IPS-NIHi7 (cell line): ENCODE data around the gene MEGF6.

Experiments
- DNase-seq: peaks from one replicate; pipeline ENCODE4 v3.0.0; 2012; ENCODE audit warnings: mixed read lengths; ENCODE audit errors: extremely low spot score

The MEGF6 gene

DNA sequence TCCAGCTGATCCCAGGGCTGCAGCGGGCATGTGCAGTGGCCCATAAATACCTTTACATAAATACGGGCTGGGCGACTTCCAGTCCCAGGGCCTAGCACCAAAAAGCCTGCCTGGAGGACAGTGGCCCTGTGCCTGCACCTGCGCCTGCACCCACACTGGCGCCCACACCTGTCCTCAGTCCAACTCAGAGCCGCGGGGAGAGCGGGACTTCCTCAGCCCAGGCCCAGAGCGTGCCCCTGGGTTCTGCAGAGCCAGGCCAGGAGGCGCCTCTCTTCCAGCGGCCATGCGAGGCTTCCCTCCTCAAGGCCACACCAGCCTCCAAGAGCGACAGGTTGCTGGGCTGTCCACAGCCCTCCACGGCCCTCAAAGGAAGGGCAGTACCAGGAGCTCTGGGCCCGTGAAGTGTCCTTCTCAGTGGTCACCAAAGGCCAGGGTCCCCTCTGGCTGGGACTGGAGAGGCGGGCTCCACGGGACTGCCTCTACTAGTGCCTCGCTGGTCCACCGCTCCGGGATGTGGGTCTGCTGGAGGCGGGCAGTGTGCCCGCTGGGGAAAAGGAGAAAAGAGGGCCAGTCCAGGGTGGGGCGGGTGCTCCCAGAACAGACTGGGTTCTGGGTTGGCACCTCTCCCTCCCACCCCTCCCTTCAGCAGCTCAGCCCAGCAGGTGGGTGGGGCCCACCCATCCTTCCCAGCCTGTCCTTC, 121.1 kb downstream of the MEGF6 start:
- DNase-seq: no peak

- no peak for DNase-seq
These were observed 122.9 kb downstream of the MEGF6 start for GRCh38 chr1:3488432-3488831.

GRCh38 chr1:3485016-3485415, 126.3 kb downstream of the MEGF6 start:
- no peak for DNase-seq

DNA sequence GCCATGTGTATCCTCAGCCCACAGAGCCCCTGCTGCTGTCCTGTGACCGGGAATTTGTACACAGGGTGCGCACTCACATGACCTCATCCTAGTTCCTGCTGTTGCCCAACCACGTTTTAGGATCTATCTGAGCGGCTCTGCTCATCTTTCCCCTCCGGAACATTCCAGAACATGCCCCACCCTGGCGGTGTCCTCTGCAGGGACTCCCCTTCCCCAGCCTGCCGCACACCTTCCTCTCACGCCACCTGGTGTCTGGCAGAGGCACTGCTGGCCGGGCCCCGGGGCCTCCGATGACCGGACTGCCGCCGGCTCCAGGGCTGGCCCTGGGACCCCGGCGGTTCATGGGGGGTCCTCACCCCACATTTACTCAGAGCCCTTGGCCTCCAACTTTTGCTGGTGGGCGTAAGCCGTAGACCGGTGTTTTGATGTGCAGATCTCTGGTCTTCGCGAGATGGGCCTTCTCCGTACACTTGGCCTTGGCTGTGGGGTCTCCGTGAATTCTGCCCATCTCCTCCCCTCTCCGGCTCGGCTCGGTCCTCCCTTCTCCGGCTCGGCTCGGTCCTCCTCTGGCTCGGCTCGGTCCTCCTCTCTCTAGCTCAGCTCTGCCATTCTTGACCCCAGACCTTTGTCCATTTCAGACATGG, 127.4 kb downstream of the MEGF6 start:
- peak; percentile 92 for DNase-seq

DNA sequence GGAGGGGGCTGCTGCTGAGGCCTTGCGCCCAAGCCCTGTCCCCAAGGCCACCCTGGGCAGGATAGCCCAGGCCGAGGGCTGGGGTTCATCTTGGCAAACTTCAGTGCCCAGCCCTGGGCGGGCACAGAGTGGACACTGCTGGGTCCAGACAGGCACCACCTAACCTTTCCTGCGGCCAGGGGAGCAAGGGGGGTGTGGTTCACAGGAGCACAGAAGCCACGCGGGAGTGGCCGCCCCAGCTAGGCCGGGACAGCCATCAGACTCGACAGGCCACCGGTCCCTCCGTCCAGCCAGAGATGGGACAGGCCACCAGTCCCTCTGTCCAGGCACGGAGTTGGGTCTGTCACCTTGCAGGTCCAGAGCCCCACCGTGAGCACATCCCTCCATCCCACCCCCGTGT, 127.9 kb downstream of the MEGF6 start:
- no peak for DNase-seq

DNA sequence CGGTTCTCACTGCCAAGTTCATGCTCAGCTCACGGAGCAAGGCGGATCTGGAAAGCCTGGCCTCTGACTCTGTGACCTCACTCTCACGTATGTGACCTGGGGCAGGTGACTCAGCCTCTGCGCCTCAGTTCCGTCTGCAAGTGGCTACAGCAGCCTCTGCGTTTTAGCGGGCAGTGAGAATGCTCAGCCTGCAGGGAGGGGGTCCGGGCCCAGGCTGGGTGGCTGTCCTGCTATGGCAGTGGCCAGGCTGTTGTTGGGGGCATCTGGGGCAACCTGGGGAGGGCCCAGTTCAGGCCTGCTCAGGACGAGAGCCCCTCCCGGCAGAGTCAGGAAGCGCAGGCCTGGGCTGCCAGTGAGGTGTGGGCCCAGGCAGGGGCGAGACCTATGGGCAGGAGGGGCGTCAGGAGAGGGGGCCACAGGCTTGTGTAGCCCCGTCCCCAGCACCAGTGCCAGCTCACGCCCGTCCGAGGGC, 128.9 kb downstream of the MEGF6 start:
- DNase-seq: peak; percentile 44

GRCh38 chr1:3481836-3482375, 129.4 kb downstream of the MEGF6 start:
- no peak for DNase-seq

DNA sequence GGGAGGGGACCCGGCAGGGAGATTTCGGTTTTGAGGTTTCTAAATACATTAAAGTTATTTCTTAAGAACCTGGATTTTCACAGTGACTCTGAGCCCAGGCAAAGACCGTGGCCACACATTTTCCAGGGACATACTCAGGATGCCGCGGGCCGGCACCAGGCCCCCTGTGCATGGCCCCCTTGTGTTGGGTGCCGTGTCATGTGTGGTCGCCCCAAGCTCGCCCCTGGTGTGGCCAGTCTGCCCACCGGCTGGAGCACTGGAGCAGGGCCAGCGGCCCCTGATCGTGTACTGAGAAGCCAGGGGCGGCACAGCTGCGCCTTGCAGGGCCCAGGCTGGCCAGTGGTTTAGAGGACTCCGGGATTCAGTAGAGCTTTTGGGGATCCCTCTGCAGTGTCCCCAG, 130.3 kb downstream of the MEGF6 start:
- DNase-seq: no peak

- DNase-seq: no peak
These were observed 131.0 kb downstream of the MEGF6 start for GRCh38 chr1:3480369-3480719.

DNA sequence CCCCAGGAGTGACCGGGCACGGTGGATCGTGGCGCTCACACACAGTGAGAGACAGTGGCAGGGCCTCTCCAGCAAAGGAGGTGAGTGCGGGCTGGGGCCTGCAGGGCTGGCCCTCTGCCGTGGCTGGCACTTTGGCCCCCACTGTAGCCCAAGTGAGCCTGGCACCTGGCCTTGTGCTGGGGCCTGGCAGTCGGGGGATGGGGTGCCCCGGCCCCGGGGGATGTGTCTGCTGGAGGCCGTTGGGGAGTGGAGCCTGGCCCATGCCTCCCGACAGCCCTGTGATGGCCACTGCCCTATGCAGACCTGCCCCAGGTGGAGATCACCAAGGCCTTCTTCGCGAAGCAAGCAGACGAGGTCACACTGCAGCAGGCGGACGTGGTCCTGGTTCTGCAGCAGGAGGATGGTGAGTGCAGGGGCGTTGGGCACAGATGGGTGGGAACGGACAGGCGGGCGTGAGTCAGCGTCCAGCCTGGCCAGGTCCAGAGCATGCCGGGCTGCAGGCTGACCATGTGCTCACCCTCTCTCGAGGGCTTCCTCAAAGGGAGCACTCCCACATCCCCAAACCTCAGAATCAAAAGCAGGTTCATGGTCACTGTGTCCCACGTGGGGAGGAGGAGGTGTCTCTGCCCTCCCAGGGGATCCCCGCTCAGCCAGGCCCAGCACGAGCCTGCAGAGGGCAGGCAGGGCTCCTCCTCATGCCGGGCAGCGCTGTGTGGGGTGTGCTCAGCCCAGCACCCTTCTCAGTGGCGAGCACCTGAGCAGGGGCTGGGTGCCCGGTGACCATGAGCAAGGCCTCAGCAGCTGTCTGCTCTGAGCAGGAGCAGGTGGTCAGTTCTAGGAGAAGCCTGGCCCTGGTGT, 131.6 kb downstream of the MEGF6 start:
- DNase-seq: no peak

GRCh38 chr1:3478187-3478586, 133.1 kb downstream of the MEGF6 start:
- DNase-seq: no peak

DNA sequence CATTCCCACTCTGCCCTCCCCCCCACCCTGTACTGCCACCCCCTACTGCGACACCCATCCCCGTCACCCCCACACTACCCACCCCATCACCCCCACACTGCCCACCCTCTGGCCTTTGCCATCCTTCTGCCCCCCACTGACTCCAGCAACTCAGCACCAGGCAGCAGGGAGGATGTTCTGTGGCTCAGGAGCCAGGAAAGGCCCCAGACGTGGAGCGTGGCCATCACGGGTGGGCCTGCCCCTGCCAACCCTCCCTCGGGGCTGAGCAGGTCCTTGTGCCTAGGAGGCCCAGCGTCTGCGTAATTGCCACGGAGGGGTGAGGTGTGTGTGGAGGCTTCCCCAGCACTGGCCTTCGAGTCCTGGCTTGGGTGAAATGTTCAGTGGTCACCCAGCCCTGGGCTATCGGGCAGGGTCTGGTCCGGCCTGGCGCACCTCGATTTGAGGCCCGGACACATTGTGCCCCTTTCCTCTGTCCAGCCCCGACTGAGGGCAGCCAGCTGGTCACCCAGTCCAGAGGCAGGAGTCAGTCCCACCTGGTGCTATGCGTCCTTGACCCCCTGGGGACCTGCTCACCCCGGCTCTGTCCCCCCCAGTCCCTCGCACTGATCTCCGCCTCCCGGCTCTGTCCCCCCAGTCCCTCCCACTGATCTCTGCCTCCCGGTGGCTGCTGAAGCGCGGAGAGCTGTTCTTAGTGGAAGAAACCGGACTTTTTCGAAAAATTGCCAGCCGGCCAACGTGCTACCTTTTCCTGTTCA, 133.9 kb downstream of the MEGF6 start:
- peak; percentile 31 for DNase-seq

- DNase-seq: no peak
These were observed 134.6 kb downstream of the MEGF6 start for GRCh38 chr1:3476666-3477065.

DNA sequence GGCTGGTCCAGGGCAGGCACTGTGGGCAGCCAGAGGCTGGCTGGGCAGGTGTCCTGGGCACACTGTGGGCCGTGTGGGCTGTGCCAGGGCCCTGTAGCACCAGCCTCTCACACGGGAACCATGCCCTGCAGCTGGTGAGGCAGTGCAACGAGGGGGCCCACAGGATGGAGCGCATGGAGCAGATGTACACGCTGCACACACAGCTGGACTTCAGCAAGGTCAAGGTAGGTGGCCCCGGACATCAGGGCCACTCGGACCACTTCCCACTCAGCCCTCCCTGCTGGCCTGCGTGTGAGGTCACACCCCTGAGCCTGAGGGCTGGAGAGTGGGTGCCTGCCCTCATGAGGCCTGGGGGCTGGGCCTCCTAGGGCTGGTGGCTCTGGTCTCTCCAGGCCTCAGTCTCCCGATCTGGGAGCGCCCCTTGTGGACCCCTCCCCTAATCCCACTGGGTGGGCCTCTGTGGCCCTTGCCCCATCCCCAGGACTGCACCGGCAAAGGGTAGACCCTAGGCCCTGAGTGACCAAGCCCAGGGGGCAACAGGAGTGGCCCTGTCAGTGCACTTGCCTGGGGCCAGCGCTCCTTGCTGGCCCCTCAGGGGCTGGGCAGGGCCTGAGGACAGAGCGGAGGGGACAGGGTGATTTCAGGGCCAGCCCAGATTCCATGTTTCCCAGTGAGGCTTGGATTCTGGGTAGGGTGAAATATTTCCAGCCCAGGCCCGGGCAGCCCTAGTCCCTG, 135.3 kb downstream of the MEGF6 start:
- DNase-seq: no peak

- no peak for DNase-seq
These were observed 136.9 kb downstream of the MEGF6 start for GRCh38 chr1:3474421-3474820.

- DNase-seq: no peak
These were observed 137.3 kb downstream of the MEGF6 start for GRCh38 chr1:3474016-3474415.

DNA sequence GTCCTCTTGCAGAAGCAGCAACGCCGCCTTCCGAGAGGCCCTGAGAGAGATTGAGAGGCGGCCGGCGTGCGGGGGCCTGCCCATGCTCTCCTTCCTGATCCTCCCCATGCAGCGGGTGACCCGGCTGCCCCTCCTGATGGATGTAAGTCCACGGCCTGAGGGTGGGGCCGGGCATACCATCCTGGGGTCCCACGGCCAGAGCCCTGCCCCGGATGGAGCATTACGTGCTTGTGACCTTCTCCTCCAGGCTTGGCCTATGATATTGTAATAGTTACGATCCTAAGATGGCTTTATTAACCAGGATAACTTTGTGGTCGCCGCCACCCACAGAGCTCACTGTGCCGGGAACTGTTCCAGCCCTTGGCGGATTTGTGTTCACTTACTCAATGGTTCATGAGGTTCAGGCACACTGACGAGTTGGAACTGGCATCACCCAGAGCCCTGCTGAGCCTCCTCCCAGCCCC, 137.9 kb downstream of the MEGF6 start:
- no peak for DNase-seq

DNA sequence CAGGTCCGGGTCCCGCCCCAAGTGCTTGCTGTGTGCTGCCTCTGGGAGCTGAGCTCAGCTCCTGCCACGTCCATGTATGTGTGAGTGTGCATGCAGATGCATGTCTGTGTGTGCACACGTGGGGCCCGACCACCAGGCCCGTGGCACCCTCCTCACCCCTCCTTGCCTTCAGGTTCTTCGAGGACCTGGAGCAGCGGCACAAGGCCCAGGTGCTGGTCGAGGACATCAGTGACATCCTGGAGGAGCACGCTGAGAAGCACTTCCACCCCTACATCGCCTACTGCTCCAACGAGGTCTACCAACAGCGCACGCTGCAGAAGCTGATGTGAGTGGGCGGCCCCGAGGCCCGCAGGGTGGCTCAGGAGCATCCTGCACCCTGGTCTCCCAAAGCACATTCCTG, 138.4 kb downstream of the MEGF6 start:
- DNase-seq: no peak

DNA sequence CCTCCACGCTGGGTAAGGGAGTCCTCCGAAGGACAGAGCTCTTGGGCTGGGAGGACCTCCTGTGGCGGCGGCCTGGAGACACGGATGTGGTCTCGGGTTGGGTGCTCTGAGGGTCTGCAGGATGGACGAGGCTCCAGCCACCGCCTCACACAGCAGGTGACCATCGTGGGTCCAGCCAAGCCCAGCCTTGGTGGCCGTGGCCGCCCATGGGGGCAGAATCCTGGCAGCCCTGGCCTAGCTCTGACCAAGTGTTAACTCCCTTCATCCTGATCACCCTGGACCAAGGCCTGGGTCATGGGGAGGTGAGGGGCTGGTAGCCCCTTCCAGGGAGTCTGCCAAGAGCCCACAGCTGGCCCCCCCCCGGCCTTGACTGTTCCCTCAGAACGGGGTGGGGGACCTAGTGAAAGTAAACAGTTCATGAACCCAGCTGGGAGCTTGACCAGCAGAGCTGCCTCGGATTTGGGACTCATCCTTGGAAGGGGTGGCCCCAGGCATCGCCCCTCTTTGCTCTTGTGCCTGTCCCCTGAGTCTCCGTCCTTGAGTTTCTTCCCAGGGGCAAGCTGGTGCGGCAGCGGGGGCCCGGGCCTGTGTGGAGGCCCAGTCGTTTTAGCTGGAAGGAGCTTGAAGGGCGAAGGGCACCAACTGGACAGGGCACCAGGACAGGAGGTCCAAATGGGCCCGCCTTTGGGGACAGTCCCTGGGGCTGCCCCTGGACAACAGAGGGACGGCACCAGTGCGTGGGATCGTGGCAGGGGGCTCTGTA, 139.0 kb downstream of the MEGF6 start:
- no peak for DNase-seq
